GM19043 (cell line): ENCODE results near the gene NFKBIA.
"Not testable (repeated sequence)": the region's sequence is repeated elsewhere in the genome, so short reads cannot be mapped to it uniquely, and the experiment has no call there.

Experiments
- ATAC-seq: cut with Tn5 transposase; IDR thresholded peaks from one replicate; pipeline ENCODE4 v1.9.1; 2021; ENCODE audit warnings: low read depth; ENCODE audit not compliant: unreplicated experiment

The NFKBIA gene, protein sequence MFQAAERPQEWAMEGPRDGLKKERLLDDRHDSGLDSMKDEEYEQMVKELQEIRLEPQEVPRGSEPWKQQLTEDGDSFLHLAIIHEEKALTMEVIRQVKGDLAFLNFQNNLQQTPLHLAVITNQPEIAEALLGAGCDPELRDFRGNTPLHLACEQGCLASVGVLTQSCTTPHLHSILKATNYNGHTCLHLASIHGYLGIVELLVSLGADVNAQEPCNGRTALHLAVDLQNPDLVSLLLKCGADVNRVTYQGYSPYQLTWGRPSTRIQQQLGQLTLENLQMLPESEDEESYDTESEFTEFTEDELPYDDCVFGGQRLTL

GRCh38 chr14:35404449-35405303, at the start of gene NFKBIA:
TSS of gene NFKBIA (minus strand) at chr14:35404749. CDS start at chr14:35404644, 105 bp downstream.
- peak; percentile 54 for ATAC-seq

GRCh38 chr14:35446450-35446849, 41.9 kb upstream of the NFKBIA start:
- ATAC-seq, result no peak

DNA sequence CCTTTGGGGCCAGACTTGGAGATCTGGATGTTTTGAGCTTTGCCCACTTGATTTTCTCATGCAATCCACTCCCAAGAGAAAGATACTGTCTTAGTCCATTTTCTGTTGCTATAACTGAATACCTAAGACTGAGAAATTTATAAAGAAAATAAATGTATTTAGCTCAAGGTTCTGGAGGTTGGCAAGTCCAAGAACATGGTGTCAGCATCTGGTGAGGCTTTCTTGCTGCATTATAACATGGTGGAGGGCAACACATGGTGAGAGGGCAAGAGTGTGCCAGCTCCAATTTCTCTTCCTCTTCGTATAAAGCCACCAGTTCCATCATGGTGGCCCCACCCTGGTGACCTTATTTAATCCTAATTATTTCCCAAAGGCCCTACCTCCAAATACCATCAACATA, 39.6 kb upstream of the NFKBIA start:
- ATAC-seq, result no peak

DNA sequence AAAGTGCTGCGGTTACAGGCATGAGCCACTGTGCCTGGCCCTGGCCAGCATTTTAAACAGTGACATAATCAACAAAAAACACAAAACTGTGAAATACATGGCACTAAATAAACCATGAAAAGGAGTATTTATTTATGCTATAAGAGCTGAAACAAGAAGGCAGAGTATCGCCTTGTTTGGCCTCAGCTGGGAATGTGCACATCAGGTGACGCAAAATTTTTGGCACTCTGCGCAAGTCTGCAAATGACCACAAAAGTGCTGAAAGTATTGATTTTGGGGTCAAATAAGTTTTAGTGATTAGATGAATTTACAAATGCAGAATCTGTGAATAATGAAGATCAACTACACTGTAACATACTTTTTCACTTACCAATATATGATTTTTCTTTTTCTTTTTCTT, 36.6 kb upstream of the NFKBIA start:
- ATAC-seq, result no peak

- ATAC-seq, result no peak
Observed at GRCh38 chr14:35438910-35439713, 34.6 kb upstream of the NFKBIA start.

- not testable (repeated sequence) for ATAC-seq
Observed at GRCh38 chr14:35438492-35438891, 33.9 kb upstream of the NFKBIA start.

GRCh38 chr14:35435177-35435576, 30.6 kb upstream of the NFKBIA start:
- ATAC-seq, result no peak

- no peak for ATAC-seq
Observed at GRCh38 chr14:35433826-35434225, 29.3 kb upstream of the NFKBIA start.

DNA sequence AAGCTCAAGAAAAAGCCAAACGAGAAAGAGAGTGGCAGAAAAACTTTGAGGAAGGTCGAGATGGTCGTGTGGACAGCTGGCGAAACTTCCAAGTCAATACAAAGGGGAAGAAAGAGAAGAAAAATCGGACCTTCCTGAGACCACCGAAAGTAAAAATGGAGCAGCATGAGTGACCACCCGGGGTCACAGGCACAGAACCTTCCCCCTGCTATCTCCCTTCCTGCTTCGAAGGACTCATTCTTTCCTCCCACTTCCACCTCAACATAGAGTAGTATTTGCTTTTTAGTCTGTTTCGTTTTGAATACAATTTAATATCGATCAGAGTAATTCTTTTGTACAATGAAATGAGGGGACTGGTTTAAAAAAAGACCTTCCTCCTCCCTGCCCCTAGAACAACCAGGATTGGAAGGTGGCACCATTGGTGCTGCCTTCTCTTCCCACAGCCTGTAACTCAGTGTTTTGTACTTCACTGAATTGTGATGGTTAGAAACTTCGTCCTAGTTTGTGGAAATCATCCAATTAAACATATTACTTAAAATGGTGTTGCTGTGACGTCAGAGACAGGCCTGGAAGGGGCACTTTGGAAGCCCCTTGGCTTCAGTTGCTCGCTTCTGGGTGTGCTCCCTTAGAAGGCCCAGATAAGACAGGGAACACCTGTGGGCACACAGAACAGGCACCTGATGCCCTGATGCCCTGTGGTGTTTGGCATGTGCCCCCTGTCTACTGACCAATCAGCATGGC, 26.1 kb upstream of the NFKBIA start:
- no peak for ATAC-seq

DNA sequence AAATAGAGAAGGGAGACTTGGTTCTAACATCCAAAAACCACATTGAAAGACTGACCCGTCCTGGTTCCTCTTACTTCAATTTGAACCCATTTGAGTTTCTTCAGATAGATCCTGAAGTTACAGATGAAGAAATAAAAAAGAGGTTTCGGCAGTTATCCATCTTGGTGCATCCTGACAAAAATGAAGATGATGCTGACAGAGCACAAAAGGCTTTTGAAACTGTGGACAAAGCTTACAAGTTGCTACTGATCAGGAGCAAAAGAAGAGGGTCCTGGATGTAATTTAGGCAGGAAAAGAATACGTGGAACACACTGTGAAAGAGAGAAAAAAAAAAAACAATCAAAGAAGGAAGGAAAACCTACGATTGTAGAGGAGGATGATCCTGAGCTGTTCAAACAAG, 25.4 kb upstream of the NFKBIA start:
- ATAC-seq, result no peak

DNA sequence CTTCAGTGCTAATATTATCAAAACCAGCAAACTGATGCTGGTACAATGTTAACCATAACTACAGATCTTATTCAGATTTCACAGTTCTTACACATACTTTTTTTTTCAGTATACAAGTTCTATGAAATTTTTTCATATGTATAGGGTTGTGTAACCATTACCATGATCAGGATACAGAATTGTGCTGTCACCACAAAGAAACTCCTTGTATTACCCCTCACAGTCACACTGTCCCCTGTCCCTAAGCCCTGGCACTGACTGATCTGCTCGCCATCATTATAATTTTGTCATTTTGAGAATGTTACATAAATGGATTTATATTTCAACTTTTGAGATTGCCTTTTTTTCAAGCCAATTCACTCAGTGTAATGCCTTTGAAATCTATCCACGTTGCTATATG, 21.3 kb upstream of the NFKBIA start:
- ATAC-seq, result no peak

- ATAC-seq, result no peak
Observed at GRCh38 chr14:35423621-35424020, 19.1 kb upstream of the NFKBIA start.

DNA sequence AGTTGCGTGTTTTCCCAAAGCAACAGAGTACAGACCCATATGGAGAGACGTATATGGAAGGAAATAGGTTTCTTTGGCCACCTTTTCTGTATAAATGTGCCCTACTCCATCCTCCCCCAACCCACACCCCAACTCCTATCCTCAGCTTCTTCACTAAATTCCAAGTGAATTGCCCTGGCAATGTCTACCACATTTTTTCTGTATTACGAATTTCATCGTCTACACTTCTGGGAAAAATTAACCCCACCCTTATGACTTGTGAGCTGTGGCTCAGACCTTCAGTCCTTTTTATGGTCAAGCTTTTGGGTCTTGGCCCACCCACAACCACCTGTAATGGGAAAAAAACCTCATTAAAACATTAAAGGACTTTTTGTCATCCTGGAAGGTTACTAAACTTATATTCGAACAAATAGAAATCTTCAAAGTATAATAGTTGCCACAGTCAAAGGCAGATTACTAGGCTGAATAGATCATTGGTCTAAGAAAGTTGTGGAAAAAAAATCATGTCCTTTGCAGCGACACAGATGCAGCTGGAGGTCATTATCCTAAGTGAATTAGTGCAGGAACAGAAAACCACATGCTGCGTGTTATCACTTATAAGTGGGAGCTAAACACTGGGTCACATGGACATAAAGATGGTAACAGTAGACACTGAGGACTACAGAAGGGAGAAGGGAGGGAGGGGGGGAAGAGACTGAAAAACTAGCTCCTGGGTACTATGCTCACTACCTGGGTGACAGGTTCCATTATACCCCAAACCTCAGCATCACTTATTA, 15.7 kb upstream of the NFKBIA start:
- ATAC-seq, result no peak

DNA sequence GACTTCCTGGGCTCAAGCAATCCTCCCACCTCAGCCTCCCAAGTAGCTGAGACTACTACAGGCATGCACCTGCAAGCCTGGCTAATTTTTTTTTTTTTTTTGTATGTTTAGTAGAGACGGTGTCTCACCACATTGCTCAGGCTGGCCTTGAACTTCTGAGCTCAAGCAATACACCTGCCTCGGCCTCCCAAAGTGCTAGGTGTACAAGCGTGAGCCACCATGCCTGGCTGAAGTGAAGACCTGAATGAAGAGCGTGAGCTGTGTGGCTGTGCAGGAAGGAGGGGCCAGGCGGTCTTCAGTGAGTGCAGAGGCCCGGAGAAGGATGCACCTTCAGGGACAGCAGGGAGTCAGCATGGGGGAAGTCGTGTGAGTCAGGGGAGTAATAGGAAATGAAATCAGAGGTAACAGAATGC, 14.9 kb upstream of the NFKBIA start:
- no peak for ATAC-seq

- ATAC-seq, result no peak
Observed at GRCh38 chr14:35418093-35418492, 13.5 kb upstream of the NFKBIA start.

- ATAC-seq, result peak; percentile 32
Observed at GRCh38 chr14:35416108-35416750, 11.7 kb upstream of the NFKBIA start.

DNA sequence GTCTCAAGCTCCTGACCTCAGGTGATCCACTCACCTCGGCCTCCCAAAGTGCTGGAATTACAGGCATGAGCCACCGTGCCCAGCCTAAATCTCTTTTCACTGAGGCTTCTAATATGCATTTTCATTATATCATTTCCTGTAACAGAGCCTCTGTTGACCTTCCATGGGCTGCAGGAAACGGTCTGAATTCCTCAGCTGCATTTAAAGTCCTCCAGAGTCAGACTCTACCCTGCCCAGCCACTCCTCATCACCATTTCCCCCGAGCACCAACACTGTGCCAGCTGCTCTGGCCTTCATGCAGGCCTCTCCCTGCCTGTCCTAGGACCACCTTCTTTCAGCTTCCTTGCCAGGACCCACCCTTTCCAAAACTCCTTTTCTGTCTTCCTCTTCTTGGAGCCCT, 9.8 kb upstream of the NFKBIA start:
- no peak for ATAC-seq

- no peak for ATAC-seq
Observed at GRCh38 chr14:35412272-35413056, 7.9 kb upstream of the NFKBIA start.
